NCI-H82 treated with DMSO at 0.1 percent for 48 hours (cell line): ENCODE data around the gene BCAS3.
"Not testable (repeated sequence)": the region's sequence is repeated elsewhere in the genome, so short reads cannot be mapped to it uniquely, and the experiment has no call there.

Experiments used
- DNase-seq: peaks from one replicate; lab custom pipeline; 2025; ENCODE audit not compliant: unreplicated experiment; lab: John Stamatoyannopoulos, UW

Gene BCAS3

GRCh38 chr17:60674637-60675036 is 3.0 kb upstream of the BCAS3 start:
- not testable (repeated sequence) for DNase-seq

DNA sequence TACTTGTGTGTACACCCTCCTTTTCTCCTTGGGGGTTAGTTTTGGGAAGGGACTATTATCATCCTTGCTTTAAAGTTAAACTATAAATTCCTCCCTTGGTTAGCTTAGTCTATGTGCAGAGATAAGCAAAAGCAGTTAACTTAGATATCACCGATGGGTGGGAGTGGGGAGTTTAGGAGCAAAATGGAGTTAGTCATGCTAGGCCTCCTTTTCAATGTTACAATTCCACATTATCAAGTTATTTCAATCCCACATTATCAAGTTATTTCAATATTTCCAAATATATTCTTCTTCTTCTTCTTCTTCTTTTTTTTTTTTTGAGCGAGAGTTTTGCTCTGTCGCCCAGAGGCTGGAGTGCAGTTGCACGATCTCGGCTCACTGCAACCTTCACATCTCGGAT is 1.7 kb upstream of the BCAS3 start:
- no peak for DNase-seq

- DNase-seq, result no peak
These were observed 818 bp upstream of the BCAS3 start for GRCh38 chr17:60676758-60677307.

GRCh38 chr17:60678118-60678444 is 430 bp downstream of the BCAS3 start:
- DNase-seq, result no peak

DNA sequence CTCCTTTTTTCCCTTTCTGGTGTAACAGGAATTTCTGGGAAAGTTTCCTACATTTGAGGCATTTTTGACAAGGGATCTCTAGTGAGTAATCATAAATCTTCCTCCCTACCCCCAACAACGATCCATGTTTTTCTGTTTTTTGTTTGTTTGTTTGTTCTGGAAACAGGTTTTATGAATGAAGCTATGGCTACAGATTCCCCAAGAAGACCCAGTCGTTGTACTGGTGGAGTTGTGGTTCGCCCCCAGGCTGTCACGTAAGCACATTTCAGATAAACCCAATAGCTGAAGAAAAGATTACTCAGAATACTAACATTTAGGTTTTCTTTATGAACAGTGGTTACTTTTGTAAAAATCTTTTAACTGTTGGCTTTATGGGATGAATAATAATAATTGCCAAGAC is 1.6 kb downstream of the BCAS3 start:
- no peak for DNase-seq

GRCh38 chr17:60680754-60681153 is 3.1 kb downstream of the BCAS3 start:
- DNase-seq, result no peak

DNA sequence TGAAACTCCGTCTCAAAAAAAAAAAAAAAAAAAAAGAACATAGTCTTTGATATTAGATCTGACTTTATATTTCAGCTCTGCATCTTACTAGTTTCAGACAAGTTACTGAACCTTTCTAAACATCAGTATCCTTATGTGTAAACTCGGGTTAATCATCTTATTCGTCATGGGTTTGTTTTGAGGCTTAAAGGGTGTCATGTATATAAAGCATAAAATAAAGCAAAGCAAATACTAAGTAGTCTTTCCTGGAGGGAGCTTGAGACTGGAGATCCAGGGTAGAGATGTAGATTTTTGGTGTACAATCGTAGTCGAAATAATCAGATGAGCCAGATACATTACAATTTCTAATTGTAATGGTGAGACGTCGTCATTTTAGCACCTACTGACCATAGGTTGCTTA is 7.8 kb downstream of the BCAS3 start:
- DNase-seq, result no peak

DNA sequence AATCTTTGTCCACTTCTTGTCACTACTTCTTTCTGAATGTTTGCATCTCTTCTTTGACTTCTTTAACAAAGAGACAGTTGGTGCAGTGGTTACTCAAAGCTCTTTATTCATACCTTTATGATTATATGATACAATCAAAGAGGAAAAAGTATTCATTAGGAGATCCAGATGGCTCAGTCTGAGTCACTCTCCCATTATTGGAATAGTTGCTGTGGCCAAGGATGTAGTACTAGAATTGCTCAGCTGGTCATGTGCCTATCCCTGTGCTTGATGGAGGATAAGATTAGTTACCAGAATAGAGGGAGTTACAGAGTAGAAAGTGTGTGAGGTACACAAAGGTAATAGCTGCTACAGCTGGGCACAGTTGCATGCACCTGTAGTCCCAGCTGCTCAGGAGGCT is 18.3 kb downstream of the BCAS3 start:
- DNase-seq, result no peak

DNA sequence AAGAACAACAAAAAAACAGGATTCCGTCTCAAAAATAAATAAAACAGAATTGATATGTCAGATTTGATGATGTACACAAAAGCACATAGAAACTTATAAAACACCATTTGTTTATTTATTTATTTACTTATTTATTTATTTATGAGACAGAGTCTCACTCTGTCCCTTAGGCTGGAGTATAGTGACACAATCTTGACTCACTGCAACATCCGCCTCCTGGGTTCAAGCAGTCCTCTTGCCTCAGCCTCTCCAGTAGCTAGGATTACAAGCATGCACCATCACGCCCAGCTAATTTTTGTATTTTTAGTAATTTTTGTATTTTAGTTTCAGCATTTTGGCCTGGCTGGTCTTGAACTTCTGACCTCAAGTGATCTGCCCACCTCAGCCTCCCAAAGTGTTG is 21.4 kb downstream of the BCAS3 start:
- DNase-seq, result no peak

DNA sequence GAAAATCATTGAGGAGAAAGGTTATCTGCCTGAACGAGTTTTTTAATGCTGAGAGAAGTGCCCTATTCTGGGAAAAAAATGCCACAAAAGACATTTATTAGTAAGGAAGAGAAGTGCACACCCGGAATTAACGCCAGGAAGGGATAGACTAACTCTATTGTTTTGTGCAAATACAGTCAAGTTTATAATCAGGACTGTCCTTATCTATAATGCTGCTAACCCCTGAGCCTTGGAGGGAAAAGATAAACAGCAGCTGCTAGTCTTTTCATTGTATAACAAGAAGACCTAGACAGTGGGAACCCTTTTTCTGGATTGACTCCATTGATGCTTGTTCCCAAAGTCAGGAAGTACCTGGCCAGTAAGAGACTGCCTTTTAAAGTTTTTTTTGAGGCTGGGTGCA is 26.5 kb downstream of the BCAS3 start:
- no peak for DNase-seq

DNA sequence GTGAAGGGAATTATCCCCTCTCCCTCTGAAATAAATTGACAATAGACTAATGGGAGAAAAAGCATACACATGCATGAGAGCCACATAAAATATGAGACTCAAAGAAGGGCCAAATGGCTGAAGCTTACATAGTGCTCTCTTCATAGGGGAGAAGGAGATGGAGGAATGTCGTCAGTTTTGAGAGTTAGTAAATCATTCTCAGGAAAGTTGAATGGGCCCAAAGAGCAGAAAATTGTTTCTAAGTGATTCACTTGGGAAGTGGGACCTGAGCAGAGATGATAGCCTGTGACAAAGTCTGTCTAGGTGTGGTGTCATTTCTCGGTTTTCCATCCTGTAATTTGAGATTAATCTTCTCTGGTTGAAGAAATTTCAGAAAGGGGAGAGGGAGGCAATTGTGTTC is 35.0 kb downstream of the BCAS3 start:
- DNase-seq, result no peak

- DNase-seq, result no peak
These were observed 36.0 kb downstream of the BCAS3 start for GRCh38 chr17:60713608-60714007.

DNA sequence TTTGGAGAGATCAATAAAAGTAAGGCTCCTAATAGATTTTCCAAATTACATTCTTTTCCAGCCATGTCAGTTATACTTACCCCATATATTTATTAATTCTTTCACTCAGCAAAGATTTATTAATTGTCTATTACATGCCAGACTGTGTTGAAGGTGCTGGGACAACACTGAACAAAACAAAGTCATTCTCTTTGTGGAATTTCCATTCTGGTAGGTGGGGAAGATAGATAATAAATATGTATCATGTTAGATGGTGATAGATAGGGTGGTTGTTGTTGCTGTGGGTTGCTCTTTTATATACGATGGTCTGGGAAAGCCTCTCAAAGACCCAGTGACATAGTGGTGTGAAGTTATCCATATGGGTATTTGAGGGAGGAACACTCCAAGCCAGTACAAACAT is 39.1 kb downstream of the BCAS3 start:
- no peak for DNase-seq

GRCh38 chr17:60717814-60718213 is 40.2 kb downstream of the BCAS3 start:
- DNase-seq, result no peak

- peak; percentile 24 for DNase-seq
These were observed 43.3 kb downstream of the BCAS3 start for GRCh38 chr17:60720763-60721531.

GRCh38 chr17:60724647-60725046 is 47.0 kb downstream of the BCAS3 start:
- no peak for DNase-seq

- DNase-seq, result no peak
These were observed 52.2 kb downstream of the BCAS3 start for GRCh38 chr17:60729854-60730253.

DNA sequence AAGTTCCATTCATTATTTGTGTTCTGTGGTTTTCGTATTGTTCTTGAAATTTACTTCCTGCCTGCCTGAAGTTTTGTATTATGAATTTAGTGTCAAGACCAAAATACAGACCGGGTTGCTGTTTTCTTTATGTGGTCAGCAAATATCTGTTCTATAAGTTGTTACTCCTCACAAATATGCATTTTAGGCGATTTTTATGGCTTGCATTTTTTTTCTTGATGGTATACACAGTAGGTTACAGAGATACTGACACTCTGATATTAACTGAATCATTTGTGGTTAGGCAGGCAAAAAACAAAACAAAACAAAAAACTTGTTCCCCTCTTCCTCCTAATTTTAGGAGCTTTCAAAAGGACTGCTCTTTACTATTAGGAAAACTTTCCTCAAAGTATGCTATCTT is 52.6 kb downstream of the BCAS3 start:
- DNase-seq, result no peak

DNA sequence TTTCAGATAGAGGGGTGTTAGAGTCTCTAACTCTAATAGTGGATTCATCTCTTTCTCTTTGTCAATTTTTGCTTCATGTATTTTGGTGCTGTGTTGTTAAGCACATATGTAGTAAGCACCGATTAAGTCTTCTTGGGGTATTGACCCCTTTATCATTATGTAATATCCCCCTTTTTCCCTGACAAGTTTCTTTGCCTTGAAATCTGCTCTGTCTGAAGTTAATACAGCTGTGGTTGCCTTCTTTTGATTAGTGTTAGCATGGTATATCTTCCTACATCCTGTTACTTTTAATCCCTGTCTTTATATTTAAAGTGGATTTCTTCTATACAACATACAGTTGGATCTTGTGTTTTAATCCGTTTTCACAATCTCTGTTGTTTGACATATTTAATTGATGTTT is 60.6 kb downstream of the BCAS3 start:
- DNase-seq, result no peak

DNA sequence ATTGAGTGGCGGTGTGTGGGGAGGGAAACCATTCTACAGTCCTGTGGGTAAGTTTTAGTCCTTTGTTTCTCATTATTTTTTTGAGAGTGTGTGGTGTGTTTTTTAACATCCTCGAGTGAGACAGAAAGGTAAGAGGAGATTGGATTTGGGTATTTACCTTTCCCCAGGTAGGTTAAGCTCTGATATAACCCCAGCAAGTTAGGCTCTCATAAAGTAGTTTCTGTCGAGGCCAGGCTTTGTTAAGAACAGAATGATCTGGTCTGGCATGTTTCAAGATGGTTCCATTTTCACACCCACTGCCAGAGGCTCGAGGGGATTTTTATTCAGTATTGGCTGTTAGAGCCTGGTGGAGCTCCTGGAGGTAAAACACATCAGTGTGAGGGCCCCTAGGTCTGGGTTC is 62.9 kb downstream of the BCAS3 start:
- no peak for DNase-seq

GRCh38 chr17:60741031-60741430 is 63.4 kb downstream of the BCAS3 start:
- no peak for DNase-seq

DNA sequence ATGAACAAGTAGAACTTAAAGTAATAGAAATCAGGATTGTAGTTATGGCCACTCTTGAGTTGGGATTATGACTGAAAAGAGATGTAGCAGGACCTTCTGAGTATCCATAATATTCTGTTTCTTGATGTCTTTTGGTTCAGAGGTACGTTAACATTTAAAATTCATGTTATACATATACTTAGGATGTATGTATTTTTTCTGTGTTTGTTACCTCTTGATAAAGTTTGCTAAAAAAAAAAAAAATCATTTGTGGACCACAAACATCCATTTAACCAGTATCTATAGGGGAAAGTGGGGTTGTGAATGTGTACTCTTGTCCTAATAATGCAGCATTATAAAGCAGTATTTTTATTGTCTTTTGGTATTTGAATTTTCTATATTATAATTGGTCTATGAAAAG is 65.6 kb downstream of the BCAS3 start:
- no peak for DNase-seq

DNA sequence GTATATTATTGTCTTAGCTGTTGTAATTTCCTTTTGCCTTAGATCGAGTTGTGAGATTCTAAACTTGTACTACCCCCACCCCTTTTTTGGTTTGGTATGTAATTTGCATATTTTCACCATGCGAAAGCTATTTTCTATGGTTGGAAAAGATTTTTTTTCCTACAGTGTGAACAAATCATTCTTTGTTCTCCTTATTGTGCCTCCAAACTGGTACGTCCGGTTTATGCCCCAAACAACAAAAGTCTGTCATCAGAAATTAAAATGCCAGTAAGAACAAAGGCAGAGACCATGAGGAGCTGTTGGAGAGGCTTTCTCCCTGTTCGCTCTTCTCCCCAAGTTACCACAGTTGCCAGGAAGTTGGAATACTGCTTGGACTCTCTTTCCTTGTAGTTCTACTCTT is 66.1 kb downstream of the BCAS3 start:
- DNase-seq, result no peak
